Activated T-cell treated with anti-CD3 and anti-CD28 coated beads for 48 hours (primary cell): Measurements from ENCODE around the gene PDE10A.

ENCODE experiments used
- DNase-seq: peaks from one replicate; pipeline ENCODE4 v3.0.0-alpha.2; 2020; ENCODE audit warnings: low read depth

PDE10A gene

DNA sequence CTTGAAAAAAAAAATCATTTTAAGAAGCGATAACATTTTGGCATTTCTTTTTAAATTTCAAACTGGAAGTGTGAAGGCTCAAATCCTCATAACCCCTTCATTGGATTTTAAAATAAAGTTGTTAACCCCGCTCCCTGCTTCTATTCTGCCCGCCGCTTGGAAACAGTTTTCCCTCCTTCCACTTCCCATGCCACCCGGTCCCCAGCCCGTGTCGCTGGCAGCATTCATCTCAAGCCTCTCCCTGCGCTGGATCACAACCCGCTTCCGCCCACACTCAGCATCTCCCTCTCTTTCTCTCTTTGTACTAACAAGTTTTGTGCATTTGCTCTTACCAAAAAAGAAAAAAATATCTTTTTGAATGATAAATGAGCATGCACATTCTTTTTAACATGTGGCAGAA lies 15.4 kb upstream of the PDE10A start:
- DNase-seq: no peak

DNA sequence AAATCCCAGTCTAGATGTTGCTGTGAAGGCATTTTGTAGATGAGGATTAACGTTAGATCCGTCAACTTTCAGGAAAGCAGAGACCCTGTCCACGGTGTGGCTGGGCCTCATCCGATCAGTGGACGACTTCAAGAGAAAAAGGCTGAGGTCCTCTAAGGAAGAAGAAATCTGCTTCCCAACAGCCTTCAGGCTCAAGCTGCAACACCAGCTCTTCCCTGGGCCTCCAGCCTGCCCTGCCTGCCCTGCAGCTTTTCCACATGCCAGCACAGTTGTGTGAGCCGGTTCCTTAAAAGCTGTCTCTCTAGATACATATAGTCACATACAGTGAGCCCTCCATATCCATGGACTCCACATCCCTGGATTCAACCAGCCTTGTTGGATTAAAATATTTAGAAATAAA lies 14.1 kb upstream of the PDE10A start:
- no peak for DNase-seq

- no peak for DNase-seq
Observed at GRCh38 chr6:165676435-165677068, 13.5 kb upstream of the PDE10A start.

DNA sequence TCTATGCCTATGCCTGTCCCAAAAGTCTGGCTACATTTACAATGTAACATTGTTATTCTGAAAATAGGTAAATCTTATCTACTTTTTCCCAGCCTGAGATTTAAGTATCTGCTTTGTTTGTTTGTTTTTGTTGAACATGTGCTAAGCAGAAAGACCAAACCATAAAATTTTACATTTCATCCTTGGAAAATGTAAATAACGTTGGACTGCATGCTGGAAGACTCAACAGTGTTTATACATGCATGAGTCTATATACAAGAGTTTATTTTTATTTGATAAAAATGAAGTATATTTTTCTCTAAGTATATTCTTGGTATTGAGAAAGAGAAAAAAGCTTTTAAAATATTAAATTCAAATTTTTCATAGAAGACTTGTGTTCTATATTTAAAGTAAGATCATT lies 12.1 kb upstream of the PDE10A start:
- DNase-seq: no peak

DNA sequence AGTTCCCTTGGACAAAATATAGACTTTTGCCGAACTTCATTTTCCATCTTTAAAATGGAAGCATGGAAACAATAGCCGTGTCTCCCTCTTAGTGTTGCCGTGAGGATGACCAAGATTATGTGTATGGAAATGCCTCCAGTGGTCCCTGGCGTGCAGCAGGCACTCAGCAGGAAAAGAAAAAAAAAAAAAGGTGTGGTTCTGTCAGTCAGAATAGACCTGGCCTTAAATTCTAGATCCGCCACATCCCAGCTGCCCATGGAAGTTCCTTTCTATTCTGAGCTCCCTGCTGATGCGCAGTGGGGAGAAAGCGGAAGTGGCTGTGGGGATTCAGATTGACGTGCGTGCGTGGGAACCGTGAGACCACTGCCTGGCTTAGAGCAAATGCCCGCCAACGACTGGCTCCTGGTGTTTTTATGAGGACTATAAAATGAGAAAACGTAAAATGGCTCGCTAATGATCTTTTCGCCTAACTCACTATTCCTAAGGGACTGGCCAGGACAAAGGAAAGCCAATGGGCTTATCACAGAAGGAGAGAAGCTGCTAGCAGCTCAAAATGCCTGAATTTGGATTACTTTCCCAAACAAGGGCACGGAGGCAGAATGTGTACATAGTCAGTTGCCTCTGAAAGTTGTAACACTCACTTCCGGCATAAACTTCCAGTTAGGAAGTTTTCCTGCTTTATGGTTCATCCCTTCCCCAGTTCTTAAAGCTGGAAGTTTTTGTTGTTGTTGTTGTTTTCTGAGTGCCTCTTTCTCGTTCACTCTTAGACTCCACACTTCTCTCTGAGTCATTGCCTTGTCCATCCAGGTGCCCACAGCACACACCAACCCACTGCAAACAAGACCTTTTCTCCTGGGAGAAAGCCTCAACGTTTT lies 11.4 kb upstream of the PDE10A start:
- DNase-seq: no peak

- DNase-seq: no peak
Observed at GRCh38 chr6:165671222-165671768, 8.3 kb upstream of the PDE10A start.

GRCh38 chr6:165668951-165669350 lies 5.9 kb upstream of the PDE10A start:
- DNase-seq: no peak

DNA sequence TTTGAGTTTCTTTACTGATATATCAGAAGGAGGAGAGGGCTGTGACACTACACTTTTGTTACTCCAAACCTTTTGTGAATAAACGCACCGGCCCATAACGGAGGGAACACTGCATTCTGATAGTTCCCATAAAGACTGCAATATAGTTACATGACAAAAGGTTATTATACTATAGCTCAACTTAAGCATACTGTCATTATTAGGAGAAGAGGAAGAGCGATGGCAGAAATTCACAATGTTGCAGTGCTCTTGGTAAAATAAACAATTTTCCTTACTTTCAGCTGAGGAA lies 2.3 kb upstream of the PDE10A start:
- no peak for DNase-seq

DNA sequence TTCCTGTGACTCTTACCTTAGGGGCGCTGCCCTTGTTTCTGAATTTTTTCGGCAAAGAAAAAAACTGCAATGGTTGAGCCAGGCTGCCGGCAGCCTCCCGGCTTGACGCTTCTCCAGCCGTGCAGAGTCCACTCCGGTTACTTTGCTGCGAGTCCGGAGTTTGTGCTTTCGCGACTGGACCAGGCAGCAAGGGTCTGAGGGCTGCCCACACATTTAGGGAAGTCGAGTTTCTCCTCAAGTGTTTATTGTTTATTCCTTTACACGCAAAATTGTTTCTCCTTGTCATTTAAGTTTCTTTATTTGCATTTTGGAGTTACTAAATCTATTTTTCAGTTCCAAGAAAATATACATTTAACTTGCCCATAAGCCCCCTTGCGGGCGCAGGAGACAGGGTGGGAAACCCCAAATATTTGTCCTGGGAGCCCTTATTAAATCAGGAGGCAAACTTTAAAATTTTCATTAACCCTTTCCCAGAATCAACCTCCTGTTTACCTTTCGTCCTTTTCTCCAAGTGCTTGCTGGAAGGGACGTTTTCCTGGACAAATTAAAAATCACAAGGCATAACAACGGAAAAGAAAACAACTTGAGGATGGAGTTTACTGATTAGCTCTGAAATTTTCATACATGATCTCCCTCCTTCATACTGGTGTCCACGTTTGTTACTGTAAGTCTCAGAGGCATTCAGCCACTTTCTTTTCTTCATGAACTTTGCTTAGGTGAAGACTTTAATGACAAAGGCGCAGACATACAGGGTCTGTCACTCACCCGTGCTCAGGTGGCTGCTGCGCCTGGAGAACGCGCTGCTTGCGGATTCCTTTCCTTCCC lies 1.7 kb upstream of the PDE10A start:
- DNase-seq: no peak

- no peak for DNase-seq
Observed at GRCh38 chr6:165663736-165664558, 906 bp upstream of the PDE10A start.

DNA sequence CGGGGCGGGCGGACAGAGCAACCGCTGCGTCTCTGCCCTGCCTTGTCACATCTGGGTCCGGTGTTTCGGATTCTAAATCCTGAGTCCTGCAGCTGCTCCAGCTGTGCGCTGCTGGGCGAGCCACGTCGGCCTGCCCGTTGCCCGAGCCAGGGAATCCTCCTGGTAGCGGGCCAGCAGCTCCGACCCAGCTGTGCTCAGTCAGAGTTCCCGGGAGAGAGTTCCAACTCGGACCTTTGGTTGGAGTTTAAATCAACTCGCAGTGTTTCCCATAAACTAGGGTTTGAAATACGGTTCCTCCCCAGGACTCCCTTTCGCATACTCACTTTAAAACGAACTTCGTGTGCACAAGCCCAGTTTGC lies 315 bp upstream of the PDE10A start:
- DNase-seq: no peak

- DNase-seq: no peak
Observed at GRCh38 chr6:165662041-165662748, 846 bp downstream of the PDE10A start.

- no peak for DNase-seq
Observed at GRCh38 chr6:165661664-165662025, 1.4 kb downstream of the PDE10A start.

- no peak for DNase-seq
Observed at GRCh38 chr6:165660857-165661663, 2.0 kb downstream of the PDE10A start.

DNA sequence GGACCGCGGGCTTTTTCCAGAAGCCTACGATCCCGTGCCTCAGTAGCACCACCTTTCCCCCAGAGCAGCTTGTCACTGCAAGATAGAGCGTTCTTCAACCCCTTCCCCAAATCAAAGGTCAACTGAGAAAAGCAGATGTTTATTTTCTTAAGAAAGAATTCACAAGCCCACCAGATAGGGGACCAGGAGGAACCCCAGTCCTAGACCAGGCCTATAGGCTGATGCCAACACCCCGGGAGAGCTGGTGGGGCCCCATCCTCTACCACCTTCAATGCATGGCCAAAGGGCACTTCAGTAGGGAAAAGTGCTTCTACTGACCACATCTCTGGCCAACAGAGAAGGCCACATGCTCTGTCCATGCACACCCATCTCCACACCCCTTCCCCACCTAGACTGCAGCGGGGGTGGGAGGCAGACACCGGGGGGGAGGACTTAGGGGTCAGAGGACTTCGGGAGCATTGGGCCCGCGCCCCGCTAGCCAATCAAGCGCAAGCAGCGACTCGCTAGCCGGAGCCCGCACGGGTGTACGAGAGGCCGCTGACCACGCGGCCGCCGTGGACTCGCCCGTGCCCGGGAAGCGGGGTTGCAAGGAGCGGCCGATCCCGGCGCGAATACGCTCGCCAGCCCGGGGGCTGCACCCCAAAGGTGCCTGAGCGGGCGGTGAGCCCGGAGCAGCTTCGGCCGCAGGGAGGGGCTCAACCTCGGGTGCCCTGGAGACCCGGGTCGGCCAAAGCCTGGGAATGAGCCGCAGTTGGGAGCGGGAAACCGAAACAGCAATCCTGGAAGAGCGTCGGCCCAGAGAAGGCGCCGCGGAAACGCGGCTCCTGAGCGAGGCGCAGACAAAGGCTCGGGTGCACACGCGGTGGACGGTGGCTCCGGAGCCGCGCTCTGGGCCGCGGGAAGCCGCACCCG lies 2.8 kb downstream of the PDE10A start:
- DNase-seq: no peak

DNA sequence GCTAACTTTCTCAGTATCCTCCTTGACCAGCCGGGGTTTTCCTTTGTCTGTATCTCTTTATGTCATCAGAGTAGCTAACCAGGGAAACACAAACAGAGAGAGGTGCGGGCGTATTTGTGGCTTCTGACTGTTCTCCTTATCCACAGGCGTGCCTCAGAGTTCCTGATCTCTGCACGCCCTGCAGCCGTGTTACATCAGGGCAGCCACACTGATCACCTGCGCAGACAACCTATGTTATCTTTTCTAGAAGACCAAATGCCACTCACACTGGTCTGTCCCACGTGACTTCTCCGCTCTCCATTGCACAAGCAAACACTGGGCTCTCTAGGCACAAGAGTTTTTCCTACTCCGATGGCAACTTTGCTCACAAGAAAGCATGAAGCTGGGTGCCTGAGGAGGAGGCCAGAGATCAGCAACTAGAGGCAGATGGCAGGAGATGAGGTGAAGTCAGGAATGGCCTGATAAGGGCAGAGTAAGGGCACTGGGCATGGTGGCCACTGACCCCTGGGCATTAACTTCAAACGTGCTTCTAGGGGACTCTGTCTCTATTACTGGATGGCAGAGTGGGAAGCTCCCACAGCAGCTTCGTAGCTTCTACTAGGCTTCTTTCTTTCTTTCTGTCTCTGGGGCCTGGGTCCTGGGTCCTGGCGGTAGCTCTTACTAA lies 4.5 kb downstream of the PDE10A start:
- no peak for DNase-seq

DNA sequence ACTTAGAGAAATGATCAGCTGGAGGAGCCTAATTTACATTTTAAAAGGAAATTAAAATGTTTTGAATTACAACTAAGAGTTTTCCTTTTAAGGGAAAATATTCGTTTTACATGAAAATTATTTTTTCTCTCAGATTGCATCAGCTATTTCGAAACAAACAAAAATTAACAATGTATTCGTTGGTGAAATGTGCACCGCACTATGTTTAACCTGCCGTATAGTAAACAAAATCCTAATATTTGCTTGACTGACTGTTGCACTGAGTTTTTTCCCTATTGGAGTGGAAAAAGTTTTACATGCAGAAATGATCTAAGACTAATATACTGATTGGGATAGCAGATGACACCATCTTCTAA lies 5.7 kb downstream of the PDE10A start:
- no peak for DNase-seq

GRCh38 chr6:165656581-165657324 lies 6.3 kb downstream of the PDE10A start:
- DNase-seq: no peak
